Smooth muscle cell (in vitro differentiated cells): Measurements from ENCODE around the gene RCN1. TPM values are rescaled to one million over a fixed set of nuclear protein-coding genes. Genes with fewer than 3 reads are reported as not detected.

ENCODE experiments used
- DNase-seq: peaks from one replicate; lab custom pipeline; 2025; ENCODE audit not compliant: unreplicated experiment; lab: John Stamatoyannopoulos, UW
- H2AFZ ChIP-seq: fragments of 200-600 bp; sonication (generic); 2 replicates; pipeline ENCODE4 v1.6.0; 2016; ENCODE audit warnings: antibody characterized with exemption, low read depth, mild to moderate bottlenecking
- H3F3A ChIP-seq: fragments of 200-600 bp; sonication (generic); 2 replicates; pipeline ENCODE4 v1.6.0; 2017; ENCODE audit warnings: antibody characterized with exemption, low read depth
- H3K27ac ChIP-seq: fragments of 200-600 bp; sonication (generic); 2 replicates; pipeline ENCODE4 v1.5.1; 2016; ENCODE audit warnings: low read depth, mild to moderate bottlenecking
- H3K27me3 ChIP-seq: fragments of 200-600 bp; sonication (generic); 2 replicates; pipeline ENCODE4 v1.6.1; 2016; ENCODE audit warnings: low read depth, mild to moderate bottlenecking
- H3K36me3 ChIP-seq: fragments of 200-600 bp; sonication (generic); 2 replicates; pipeline ENCODE4 v1.5.1; 2016; ENCODE audit warnings: low read depth
- H3K4me1 ChIP-seq: fragments of 200-600 bp; sonication (generic); 2 replicates; pipeline ENCODE4 v1.5.1; 2016; ENCODE audit warnings: low read depth
- H3K4me2 ChIP-seq: fragments of 200-600 bp; sonication (generic); 2 replicates; pipeline ENCODE4 v1.6.0; 2016; ENCODE audit warnings: mild to moderate bottlenecking
- H3K4me3 ChIP-seq: fragments of 200-600 bp; sonication (generic); 2 replicates; pipeline ENCODE4 v1.5.1; 2016; ENCODE audit warnings: mild to moderate bottlenecking
- H3K79me2 ChIP-seq: fragments of 200-600 bp; sonication (generic); 2 replicates; pipeline ENCODE4 v1.6.0; 2016; ENCODE audit warnings: low read depth, mild to moderate bottlenecking
- H3K9ac ChIP-seq: fragments of 200-600 bp; sonication (generic); 2 replicates; pipeline ENCODE4 v1.6.0; 2016; ENCODE audit warnings: low read depth
- H3K9me3 ChIP-seq: fragments of 200-600 bp; sonication (generic); replicated peaks from 2 replicates; pipeline ENCODE4 v1.5.1; 2016; ENCODE audit warnings: low read depth
- H4K20me1 ChIP-seq: fragments of 200-600 bp; sonication (generic); 2 replicates; pipeline ENCODE4 v1.6.0; 2016; ENCODE audit warnings: low read depth
- WGBS: methylation state at CpG from one replicate; pipeline ENCODE4 v1.1.7; 2016; ENCODE audit warnings: low lambda C conversion rate; 5-methylcytosine and 5-hydroxymethylcytosine counted together
- polyA plus RNA-seq: library from polyadenylated mRNA; unstranded; fragments of >200 nt; fragmentation: Nextera tagmentation; extraction: Ambion mirVana; gene quantifications from 2 replicates; pipeline ENCODE4 v1.2.1, GENCODE V29; 2016
- total RNA-seq: library from RNA; depleted of rRNA; stranded (reverse); fragments of >200 nt; gene quantifications from 2 replicates; pipeline ENCODE4 v1.2.3, GENCODE V29; 2014
- TF ChIP-seq, protein P1 (sequence below): fragments of 200-600 bp; sonication (generic); IDR thresholded peaks from 2 replicates; pipeline ENCODE4 v1.5.1; 2017; ENCODE audit warnings: borderline replicate concordance, mild to moderate bottlenecking, antibody characterized with exemption; ENCODE audit not compliant: insufficient read depth, poor library complexity, severe bottlenecking

The RCN1 gene
- total and polyA plus RNA-seq, 2 experiments from 2014 or later = 244 to 372 TPM

DNA sequence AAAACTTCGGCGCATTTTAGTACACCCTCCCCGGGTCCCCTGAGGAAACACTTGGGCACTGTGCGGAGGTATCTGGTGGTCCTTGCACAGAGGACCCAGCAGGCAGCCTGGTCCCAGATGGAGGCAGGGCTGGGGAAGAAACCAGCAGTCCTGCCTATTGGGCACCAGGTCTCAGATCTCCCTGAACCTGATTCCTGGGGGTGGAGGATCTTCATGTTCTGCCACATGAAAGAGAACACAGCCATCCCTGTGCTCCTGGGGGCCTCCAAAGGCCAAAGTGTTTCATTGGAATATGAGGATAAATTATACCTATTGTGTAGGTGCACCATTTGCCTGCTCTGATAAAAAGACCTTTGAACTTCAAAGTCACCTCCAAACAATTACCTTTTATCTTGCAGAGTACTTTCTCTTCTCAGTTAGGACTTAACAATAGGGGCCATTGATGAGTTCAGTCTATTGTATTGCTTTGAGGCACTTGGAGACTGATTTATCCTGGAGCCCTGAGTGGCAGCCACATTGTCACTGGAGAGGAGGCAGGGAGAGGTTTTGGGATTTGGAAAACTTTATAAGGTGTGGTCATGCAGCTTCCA, 1.8 kb downstream of the RCN1 start:
- peaks cover 57% of the 10 kb centered on the region for H4K20me1 ChIP-seq
- WGBS = 70% methylated on average over 4 of the region's 4 CpGs

GRCh38 chr11:32094923-32095322, 4.0 kb downstream of the RCN1 start:
- TF ChIP-seq, protein P1, sequence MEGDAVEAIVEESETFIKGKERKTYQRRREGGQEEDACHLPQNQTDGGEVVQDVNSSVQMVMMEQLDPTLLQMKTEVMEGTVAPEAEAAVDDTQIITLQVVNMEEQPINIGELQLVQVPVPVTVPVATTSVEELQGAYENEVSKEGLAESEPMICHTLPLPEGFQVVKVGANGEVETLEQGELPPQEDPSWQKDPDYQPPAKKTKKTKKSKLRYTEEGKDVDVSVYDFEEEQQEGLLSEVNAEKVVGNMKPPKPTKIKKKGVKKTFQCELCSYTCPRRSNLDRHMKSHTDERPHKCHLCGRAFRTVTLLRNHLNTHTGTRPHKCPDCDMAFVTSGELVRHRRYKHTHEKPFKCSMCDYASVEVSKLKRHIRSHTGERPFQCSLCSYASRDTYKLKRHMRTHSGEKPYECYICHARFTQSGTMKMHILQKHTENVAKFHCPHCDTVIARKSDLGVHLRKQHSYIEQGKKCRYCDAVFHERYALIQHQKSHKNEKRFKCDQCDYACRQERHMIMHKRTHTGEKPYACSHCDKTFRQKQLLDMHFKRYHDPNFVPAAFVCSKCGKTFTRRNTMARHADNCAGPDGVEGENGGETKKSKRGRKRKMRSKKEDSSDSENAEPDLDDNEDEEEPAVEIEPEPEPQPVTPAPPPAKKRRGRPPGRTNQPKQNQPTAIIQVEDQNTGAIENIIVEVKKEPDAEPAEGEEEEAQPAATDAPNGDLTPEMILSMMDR = no peak
- no peaks in the 10 kb centered on the region for H3K27me3 ChIP-seq
- H3K9ac ChIP-seq = no peak overlapping the region
- H3K79me2 ChIP-seq = peaks cover 65% of the 10 kb centered on the region
- peaks cover 8% of the 10 kb centered on the region for H3K36me3 ChIP-seq
- H3K4me2 ChIP-seq = no peak overlapping the region
- H3K27ac ChIP-seq = no peak overlapping the region
- DNase-seq = no peak
- no peaks in the 10 kb centered on the region for H3F3A ChIP-seq
- H3K4me1 ChIP-seq = peaks cover 13% of the 10 kb centered on the region
- peaks cover 80% of the 10 kb centered on the region for H4K20me1 ChIP-seq
- H2AFZ ChIP-seq = no peak overlapping the region
- no peak overlapping the region for H3K4me3 ChIP-seq
- H3K9me3 ChIP-seq = no peaks in the 10 kb centered on the region
- 70% methylated on average over 1 of the region's 1 CpG for WGBS

More for the DNA sequence above, 1.8 kb downstream of the RCN1 start:
- H3K36me3 ChIP-seq = no peaks in the 10 kb centered on the region
- H3K4me1 ChIP-seq = peaks cover 13% of the 10 kb centered on the region
- H3F3A ChIP-seq = peaks cover 3% of the 10 kb centered on the region
- H3K27me3 ChIP-seq = no peaks in the 10 kb centered on the region
- H3K4me2 ChIP-seq = peak overlapping the region; percentile 82
- H3K79me2 ChIP-seq = peaks cover 60% of the 10 kb centered on the region
- H3K9ac ChIP-seq = peak overlapping the region; percentile 92
- TF ChIP-seq, protein P1 = no peak
- peak overlapping the region; percentile 71 for H3K4me3 ChIP-seq
- DNase-seq = no peak
- no peaks in the 10 kb centered on the region for H3K9me3 ChIP-seq
- no peak overlapping the region for H2AFZ ChIP-seq
- no peak overlapping the region for H3K27ac ChIP-seq

DNA sequence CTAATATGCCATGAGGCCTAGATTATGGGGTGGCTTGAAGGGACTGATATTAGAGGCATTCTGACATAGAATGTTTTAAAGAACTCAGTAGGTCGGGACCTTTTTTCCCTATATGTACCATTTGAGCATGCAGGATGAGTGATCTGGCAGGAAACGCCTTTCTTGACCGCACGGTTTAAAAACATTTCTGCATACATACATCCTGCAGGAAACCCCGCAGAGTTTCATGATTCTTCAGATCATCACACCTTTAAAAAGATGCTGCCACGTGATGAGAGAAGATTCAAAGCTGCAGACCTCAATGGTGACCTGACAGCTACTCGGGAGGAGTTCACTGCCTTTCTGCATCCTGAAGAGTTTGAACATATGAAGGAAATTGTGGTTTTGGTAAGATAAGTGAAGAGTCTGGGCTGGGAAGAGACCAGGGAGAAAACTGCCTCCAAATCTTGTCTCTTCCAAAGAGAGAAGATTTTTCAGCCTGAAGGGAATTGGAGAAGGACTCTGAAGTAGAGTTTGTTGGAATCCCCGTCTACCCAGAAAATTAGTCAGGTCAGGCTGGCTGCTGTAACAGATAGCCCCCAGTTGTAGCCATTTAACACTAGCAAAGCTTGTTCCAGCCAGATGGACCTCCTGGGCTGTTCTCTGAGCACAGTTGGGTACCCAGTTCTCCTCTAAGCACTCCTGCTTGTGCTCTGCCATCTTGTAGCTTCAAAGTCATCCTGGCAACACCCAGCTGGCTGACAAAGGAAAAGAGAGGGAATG, 7.4 kb downstream of the RCN1 start:
- Histone ChIP-seq H4K20me1 (peaks cover 82% of the 10 kb centered on the region), H3F3A (no peaks in the 10 kb centered on the region), H3K9ac (no peak overlapping the region), H3K79me2 (peaks cover 46% of the 10 kb centered on the region), H3K36me3 (peaks cover 14% of the 10 kb centered on the region), H3K27ac (no peak overlapping the region), H3K4me1 (peaks cover under 1% of the 10 kb centered on the region), H3K27me3 (no peaks in the 10 kb centered on the region), H3K4me3 (no peak overlapping the region), H3K4me2 (no peak overlapping the region), H3K9me3 (no peaks in the 10 kb centered on the region), H2AFZ (no peak overlapping the region)
- TF ChIP-seq, protein P1 = no peak
- DNase-seq = no peak
- 96% methylated on average over 8 of the region's 8 CpGs for WGBS
